GM18508 (cell line): Measurements from ENCODE around the gene GABBR2.

Experiments used
- ATAC-seq: cut with Tn5 transposase; IDR thresholded peaks from one replicate; pipeline ENCODE4 v1.9.1; 2021; ENCODE audit warnings: moderate number of reproducible peaks; ENCODE audit not compliant: insufficient read depth, unreplicated experiment

Gene GABBR2

DNA sequence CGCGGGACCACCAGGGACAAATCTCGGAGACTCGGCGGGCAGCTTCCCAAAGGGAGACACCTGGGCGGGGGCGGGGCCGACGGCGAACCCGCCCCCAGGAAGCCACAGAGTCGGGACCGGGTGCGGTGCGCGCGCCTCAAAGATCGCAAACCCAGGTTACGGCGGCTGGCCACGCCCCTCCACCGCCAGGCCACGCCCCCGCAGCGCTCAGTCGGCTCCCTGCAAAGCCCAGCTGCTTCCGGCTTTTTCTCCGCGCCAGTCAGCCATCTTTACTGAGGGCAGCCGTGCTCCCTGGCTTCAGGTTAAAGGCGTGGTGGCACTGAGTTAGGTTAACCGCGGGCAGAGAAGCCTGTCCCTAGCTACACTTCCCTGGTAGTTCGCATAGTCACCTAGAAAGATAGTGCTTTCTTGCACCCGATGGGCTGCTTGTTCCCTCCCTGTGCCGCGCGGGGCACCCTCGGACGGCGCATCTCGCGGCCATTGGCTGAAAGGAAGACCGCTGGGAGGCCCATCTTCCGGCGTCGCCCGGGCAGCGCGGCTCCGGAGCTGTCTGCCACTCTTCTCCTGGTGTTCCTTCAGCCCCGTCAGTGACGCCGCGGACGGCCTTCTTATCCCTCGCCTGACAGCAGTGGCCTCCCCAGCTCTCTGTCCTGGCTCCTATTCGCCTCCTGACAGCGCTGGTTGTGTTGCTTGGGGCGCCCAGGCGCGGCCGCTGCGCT is 453.0 kb downstream of the GABBR2 start, which contains the start of gene TBC1D2:
Gene TBC1D2 (minus strand): TSS at position 72 of the 719 bp plus-strand sequence. CDS start 108 bp downstream, outside the sequence.
- peak; percentile 60 for ATAC-seq

DNA sequence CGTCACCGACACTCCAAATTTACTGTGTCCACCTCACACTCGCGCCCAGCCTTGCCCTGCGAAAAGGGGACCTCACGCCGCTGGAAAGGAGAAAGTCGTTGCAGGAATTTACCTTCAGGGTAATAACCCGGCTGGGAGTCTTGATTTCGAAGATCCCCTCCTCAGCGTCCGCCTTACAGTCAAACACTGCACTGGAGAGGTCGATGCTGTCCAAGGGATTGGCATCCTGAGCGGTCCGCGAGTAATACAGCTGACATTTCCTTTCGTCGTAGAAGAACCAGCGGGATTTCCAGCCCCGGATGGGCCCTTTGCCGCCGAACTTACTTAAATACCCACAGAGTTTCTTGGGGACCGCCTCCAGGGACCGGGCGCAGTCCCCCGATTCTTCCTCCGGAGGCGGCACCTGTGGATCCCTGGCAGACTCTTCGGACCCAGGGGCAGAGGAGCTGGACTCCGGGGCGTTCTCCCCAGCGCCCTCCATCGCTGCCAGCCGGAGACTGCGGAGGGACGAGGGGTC is 453.6 kb downstream of the GABBR2 start:
- ATAC-seq = peak; percentile 20

DNA sequence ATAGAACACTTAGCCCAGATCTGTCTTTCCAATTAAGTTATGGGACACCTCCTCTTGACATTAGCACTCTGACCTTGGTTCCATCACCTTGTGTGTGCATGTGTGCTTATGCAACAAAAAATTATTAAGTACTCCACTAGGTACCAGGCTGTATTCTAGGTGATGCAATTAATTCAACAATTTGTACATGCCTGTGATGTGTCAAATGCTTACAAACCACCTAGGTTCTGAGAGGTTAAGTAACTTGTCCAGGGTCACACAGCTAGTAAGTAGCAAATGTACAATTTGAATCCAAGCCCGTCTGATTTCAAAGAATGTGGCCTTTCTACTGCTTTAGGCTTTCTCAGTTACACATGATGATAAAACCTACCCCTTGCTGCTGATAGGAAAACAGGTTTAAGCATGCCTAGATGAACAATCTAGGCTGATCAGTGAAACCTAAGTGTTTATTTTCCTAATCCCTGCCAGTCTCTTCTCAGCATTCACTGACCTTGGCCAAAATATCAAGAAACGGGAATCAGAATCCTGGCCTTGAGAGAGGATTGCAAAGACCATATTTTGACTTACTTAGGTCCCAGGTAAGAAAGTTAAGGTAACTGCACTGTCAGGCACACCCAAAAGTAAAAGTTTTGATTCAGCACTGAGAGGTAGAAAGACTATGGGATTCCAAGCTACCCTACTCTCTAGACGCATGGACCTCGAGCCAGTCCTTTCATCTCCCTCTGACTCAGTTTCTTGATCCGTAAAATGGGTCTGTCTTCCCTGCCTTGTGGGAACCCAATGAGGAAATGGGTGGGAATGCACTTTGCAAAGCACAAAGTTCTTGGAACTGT is 454.3 kb downstream of the GABBR2 start:
- no peak for ATAC-seq

DNA sequence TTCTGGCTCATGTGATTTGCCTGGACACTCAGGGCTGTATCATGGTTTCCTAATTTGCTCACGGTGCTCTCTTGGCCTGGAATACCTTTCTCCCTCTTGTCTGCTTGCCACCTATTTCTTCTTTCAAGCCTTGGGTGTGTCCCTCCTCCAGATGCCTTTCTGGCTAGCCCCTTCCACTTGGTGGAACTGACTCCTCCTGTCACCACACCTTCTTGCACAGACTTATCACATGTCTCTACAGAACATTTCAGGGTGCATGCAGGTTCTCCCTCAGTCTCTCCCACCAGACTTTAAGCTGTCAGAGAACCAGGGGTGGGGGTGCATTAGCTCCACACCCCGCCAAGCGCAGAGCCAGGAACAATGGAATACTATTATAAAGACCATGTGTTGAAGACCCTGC is 455.2 kb downstream of the GABBR2 start:
- no peak for ATAC-seq

DNA sequence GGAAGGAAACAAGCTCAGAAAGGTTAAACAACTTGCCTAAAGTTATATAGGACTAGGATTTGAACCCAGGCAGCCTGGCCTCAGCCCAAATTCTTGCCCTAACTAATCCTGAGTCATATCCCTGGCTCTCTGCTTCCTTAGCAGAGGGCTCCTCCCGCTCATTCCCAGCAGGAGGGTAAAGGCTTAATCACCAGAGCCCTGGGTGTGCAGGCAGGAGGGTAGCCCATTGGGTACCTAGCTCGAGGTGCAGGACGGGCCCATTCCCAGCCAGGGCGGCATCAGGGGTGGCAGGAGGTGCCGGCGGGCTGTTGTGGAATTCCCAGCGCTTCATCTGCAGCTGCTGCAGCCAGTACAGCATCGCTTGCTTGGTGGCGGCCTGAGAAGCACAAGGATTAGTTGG is 457.2 kb downstream of the GABBR2 start:
- no peak for ATAC-seq

DNA sequence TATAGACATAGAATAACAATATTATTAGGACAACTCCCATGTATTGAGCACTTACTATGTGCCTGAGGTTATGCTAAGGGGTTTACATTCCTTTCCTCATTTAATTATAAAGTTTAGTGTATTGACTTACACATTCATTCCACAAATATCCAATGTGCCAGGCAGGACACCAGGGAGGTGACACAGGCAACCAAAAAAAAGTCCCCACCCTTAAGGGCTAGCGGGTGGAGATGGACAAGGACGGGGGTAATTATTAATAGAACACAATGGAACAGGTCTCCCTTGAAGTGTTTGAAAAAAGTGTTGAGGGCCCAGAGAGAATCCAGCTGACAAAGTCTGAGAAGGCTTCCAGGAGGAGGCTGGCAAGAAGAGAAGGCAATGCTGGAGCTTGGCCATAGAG is 459.0 kb downstream of the GABBR2 start:
- ATAC-seq = no peak

DNA sequence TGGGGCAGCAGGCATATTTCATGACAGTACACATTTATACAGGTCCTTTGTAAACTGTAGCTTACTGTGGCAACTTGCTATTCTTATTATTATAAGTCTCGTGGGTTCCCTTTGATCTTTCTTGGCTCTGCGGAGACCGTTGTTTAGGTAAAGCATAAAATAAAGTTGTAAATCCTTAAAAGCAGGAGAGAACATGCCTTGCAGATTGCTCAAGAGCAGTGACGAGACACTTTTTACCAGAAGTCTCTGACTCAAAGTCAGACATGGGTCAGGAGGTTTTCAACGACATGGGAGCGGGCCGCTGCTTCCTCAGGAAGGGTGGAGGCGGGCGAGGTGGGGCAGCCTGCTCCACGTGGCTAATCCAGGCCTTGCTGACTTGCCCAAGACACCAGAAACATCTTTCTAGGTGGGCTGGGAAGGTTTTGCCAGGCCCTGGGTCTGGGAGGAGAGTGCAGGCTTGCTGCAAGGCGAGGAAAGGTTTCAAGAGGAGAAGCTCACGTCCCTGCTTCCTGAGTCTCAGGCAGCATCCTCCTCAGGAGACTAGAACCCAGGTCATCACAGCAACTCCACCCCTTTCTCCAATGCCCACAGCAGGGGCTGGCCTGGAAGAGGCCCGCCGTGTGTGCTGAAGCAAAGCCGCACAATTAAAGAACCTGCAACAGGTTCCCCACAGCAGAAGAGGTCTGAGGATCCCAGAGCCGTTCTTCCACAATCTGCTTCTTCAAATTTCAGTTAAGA is 459.8 kb downstream of the GABBR2 start:
- ATAC-seq = no peak

DNA sequence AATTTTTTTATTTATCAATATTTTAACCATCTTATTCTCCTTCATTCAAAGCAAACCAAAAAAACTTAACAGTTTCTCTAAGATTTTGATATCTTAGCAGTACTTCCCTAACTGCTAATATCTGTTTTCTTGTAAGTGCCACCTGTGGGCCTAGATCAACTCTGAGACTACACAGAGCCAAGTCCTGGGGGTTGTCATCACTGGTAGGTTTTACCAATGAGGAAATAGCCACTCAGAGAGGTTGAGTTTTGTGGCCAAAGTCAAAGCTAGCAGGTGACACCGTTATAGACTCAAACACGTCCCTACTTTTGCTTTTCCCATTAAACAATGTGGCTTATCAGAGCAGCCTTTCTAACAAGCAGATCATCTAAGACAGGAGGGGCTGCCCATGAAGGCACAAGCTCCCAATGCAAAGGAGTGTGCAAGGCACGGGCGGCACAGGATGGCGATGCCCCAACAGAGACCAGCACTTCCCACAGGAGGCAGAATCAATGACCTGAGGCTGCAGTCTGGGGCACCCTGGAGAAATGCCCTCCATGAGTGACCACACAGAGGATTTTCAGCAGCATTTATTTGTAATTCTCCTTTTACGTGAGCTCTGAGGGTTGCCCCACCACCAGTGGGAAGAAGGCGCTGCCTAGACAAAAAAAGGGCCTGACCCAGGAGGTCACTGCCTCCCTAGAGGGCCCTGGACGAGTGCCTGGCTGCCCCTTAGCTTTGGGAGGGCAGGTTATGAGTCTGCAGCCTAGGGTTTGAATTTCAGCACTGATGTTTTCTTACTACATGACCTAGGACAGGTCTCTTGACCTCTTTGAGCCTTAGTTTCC is 460.7 kb downstream of the GABBR2 start:
- no peak for ATAC-seq

DNA sequence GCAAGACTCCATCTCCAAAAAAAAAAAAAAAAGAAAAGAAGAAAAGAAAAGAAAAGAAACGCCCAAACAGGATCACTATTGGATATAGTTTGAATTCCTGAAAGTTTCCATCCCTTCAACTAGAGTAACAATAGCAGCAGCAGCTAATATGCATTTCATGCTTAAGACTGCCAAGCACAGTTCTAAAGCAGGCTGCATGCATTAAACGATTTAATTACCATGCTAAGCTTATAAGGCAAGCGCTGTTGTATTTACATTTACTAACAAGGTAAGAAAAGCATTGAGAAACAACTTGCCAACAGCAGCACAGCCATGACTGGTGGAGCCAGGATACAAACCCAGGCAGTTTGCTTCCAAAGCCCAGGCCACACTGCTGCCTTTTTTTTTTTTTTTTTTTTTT is 466.3 kb downstream of the GABBR2 start:
- no peak for ATAC-seq

DNA sequence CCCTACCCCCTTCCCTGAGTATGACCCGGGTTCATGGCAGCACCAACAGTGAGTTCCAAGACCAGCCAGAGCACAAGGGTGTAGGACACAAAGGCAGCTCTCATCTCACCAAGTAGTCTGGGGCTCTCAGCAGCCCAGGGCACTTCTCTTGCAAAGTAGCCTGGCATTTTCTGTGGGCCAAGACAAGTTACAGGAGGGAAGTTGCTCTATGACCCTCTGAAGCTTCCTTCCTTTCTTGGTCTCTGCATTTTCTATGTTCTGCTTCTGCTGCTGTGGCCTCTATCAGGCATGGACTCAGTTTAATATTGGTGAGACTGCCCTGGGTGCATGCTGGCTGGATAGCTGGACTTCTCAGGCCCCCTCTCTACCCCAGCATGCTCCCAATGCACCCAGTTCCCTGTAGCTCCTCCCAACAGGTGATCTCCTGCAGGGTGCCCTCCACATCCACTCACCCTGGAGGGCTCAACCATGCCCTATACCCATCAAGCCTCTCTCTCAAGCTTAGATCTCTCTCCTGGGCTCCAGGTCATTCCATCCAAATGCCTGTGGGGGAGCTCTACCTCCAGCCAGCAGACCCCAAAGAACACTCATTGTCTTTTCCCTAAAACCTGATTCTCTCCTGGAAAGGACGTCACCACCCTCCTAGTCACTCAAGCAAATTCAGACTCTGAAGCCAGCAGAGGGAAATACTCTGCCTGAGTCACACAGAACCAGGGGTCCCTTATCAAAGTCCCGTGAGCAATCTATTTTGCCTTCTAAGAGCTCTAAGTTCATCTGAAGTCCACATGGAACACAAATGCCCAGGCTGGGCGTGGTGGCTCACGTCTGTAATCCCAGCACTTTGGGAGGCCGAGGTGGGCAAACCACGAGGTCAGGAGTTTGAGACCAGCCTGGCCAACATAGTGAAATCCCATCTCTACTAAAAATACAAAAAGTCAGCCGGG is 467.1 kb downstream of the GABBR2 start:
- ATAC-seq = no peak

DNA sequence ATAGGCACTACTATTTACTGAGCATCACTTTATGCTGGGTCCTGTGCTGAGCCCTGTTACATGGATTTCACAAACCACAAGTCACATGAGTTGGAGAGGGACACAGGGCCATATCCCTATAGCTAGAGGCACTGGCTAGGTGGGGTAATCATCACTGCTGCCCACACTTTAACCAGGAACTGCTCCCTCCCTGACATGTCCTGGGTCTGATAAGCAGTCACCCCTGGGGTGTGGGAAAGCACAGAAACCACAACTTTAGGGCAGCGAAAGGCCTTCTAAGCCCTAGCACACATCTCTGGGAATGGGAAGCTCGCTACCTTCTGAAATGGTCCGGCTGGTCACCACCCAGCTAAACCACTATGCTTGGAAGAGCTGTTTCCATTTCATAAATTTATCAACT is 468.3 kb downstream of the GABBR2 start:
- no peak for ATAC-seq
